ENCODE data around the gene TUT4.

Gene TUT4

DNA sequence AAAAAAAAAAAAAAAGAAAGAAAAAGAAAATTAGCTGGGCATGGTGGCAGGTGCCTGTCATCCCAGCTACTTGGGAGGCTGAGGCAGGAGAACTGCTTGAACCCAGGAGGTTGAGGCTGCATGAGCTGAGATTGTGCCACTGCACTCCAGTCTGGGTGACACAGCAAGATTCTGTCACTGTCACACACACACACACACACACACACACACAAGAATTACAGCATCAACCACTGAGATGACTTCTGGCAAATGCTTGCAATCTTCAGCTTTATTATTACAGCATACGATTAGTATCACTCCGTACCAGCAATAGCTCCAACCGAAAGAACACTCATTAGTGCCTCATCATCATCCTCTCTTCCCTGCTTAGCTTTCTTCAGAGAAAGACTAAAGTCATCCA, 153.3 kb downstream of the TUT4 start:
- Histone ChIP-seq H3K27me3 (ENCODE audit: insufficient read depth, low read length) (no peaks in the 10 kb centered on the region), H2AFZ (ENCODE audit: low read depth, low read length) (no peak overlapping the region), H3K4me1 (ENCODE audit: insufficient read depth, low read length) (peaks cover 15% of the 10 kb centered on the region), H3K4me3 (ENCODE audit: low read length) (no peak overlapping the region), H3K9me3 (ENCODE audit: low read length) (no peaks in the 10 kb centered on the region), H3K36me3 (ENCODE audit: insufficient read depth, low read length) (peaks cover 60% of the 10 kb centered on the region)

DNA sequence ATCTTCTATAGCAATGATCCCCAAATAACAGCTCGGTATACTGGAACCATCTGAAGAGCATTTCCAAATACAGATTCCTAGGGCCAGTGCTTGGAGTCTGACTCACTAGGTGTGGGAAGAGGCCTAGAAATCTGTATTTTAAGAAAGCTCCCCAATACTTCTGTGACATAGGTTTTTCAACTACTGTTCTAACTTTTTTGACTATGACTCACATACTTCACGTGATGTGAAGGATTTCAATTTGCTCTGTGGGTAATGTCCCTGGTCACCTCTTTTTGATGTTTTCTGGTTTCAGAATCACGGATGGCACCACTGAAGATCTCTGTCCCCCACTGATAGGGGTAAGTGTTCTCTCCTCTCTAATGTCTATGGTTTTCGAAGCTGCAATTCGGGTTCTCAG, 159.7 kb downstream of the TUT4 start:
- Histone ChIP-seq H3K9me3 (ENCODE audit: low read length) (no peaks in the 10 kb centered on the region), H2AFZ (ENCODE audit: low read depth, low read length) (no peak overlapping the region), H3K4me1 (ENCODE audit: insufficient read depth, low read length) (no peaks in the 10 kb centered on the region), H3K27me3 (ENCODE audit: insufficient read depth, low read length) (no peaks in the 10 kb centered on the region), H3K4me3 (ENCODE audit: low read length) (no peak overlapping the region), H3K36me3 (ENCODE audit: insufficient read depth, low read length) (peaks cover 79% of the 10 kb centered on the region)

DNA sequence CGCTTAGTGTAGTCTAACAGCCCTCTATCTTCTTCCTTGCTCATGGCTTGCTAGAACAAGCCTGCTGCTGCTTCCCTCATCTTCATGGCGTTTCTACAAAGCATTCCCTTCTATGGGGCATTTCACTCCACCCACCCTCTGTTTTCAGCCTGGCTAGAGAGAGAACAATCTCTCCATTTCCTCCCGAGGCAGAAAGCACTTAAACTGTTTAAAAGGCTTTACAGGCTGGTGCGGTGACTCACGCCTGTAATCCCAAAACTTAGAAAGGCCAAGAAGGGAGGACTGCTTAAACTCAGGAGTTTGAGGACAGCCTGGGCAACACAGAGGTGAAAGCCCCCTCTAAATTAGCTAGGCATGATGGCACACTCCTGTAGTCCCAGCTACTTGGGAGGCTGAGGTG, 166.4 kb downstream of the TUT4 start:
- Histone ChIP-seq H2AFZ (ENCODE audit: low read depth, low read length) (no peak overlapping the region), H3K27me3 (ENCODE audit: insufficient read depth, low read length) (no peaks in the 10 kb centered on the region), H3K4me1 (ENCODE audit: insufficient read depth, low read length) (no peaks in the 10 kb centered on the region), H3K9me3 (ENCODE audit: low read length) (no peaks in the 10 kb centered on the region), H3K4me3 (ENCODE audit: low read length) (no peak overlapping the region), H3K36me3 (ENCODE audit: insufficient read depth, low read length) (peaks cover 83% of the 10 kb centered on the region)

DNA sequence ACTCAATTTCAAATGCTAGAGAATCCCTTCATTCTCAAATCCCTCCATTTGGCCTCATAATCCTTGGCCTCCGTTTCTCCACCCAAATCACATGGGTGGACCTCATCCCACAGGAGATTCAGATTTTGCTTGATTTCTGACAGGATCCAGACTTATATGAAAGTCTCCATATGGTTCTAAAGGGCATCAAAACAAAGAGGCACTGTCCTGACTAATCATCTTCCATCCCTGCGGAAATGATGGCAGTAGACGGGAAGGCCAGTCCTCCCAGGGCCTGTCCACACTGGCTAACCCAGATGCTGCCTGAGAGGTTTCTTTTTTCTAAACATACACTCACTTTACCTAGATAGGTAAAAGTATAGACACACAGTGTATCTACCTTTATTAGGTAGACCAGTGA, 167.5 kb downstream of the TUT4 start:
- peaks cover 89% of the 10 kb centered on the region for H3K36me3 ChIP-seq (ENCODE audit: insufficient read depth, low read length)
- no peaks in the 10 kb centered on the region for H3K27me3 ChIP-seq (ENCODE audit: insufficient read depth, low read length)

More for the DNA sequence above, 167.5 kb downstream of the TUT4 start:
- no peak overlapping the region for H3K4me3 ChIP-seq (ENCODE audit: low read length)
- no peaks in the 10 kb centered on the region for H3K4me1 ChIP-seq (ENCODE audit: insufficient read depth, low read length)
- H3K9me3 ChIP-seq (ENCODE audit: low read length) = no peaks in the 10 kb centered on the region
- no peak overlapping the region for H2AFZ ChIP-seq (ENCODE audit: low read depth, low read length)

Data from neuron (in vitro differentiated cells).